Activated CD8-positive, alpha-beta memory T cell treated with anti-CD3 and anti-CD28 coated beads for 24 hours (primary cell): ENCODE data around the gene XAB2.

ENCODE experiments used
- DNase-seq: peaks from one replicate; pipeline ENCODE4 v3.0.0-alpha.2; 2020

Gene XAB2

GRCh38 chr19:7575434-7576040 lies 53.8 kb downstream of the XAB2 start:
- no peak for DNase-seq

- DNase-seq: no peak
These were observed 58.6 kb downstream of the XAB2 start for GRCh38 chr19:7570761-7571160.
